A673 (cell line): ENCODE results near the gene CLEC17A. TPM values are rescaled to one million over a fixed set of nuclear protein-coding genes. Genes with fewer than 3 reads are reported as not detected.

Experiments used
- BruUV-seq: library from RNA; stranded (reverse); fragments of 400-500 nt; replicated peaks from 2 replicates; lab custom pipeline; 2021; lab: Mats Ljungman, UMichigan
- CTCF ChIA-PET: fragments of 300-600 bp; sonication (Branson Sonifier 250); formaldehyde crosslinking; loops from one replicate; lab custom pipeline; 2022; ENCODE audit warnings: antibody characterized with exemption; lab: Charles Lee
- POLR2A ChIA-PET: fragments of 300-600 bp; sonication (Branson Sonifier 250); formaldehyde crosslinking; loops from one replicate; lab custom pipeline; 2022; ENCODE audit warnings: antibody characterized with exemption; ENCODE audit not compliant: low non-redundant PET; lab: Charles Lee
- DNase-seq: peaks from one replicate; pipeline ENCODE4 v3.0.0-alpha.2; 2015; ENCODE audit warnings: low spot score
- H3K27ac ChIP-seq: fragments of 200-600 bp; sonication (generic); 2 replicates; pipeline ENCODE4 v1.5.1; 2016; ENCODE audit warnings: mixed run types, low read depth, mild to moderate bottlenecking, mixed read lengths, antibody characterized with exemption, low read length; ENCODE audit not compliant: poor library complexity, severe bottlenecking
- H3K27me3 ChIP-seq: fragments of 200-600 bp; sonication (generic); replicated peaks from 2 replicates; pipeline ENCODE4 v1.6.1; 2017; ENCODE audit warnings: mixed run types, low read depth, mild to moderate bottlenecking, mixed read lengths, antibody characterized with exemption, low read length; ENCODE audit not compliant: insufficient read depth, poor library complexity
- H3K36me3 ChIP-seq: fragments of 200-600 bp; sonication (generic); 2 replicates; pipeline ENCODE4 v1.6.1; 2016; ENCODE audit warnings: mixed run types, mild to moderate bottlenecking, mixed read lengths, antibody characterized with exemption, low read length; ENCODE audit not compliant: insufficient read depth, poor library complexity, severe bottlenecking
- H3K4me1 ChIP-seq: fragments of 200-600 bp; sonication (generic); 2 replicates; pipeline ENCODE4 v1.6.1; 2017; ENCODE audit warnings: mixed run types, mild to moderate bottlenecking, mixed read lengths, antibody characterized with exemption, low read length; ENCODE audit not compliant: insufficient read depth, poor library complexity, severe bottlenecking
- H3K4me3 ChIP-seq: fragments of 200-600 bp; sonication (generic); 2 replicates; pipeline ENCODE4 v1.5.1; 2016; ENCODE audit warnings: low read depth, mixed run types, mild to moderate bottlenecking, mixed read lengths, low read length; ENCODE audit not compliant: poor library complexity, severe bottlenecking
- H3K9me3 ChIP-seq: fragments of 200-600 bp; sonication (generic); 2 replicates; pipeline ENCODE4 v1.6.1; 2016; ENCODE audit warnings: mixed run types, low read depth, mild to moderate bottlenecking, mixed read lengths, antibody characterized with exemption, low read length; ENCODE audit not compliant: poor library complexity, severe bottlenecking
- EZH2 ChIP-seq: fragments of 200-600 bp; sonication (generic); IDR thresholded peaks from 2 replicates; pipeline ENCODE4 v1.6.1; 2017; ENCODE audit warnings: borderline replicate concordance, low read depth, mild to moderate bottlenecking, mixed read lengths, antibody characterized with exemption, low read length; ENCODE audit not compliant: poor library complexity, severe bottlenecking
- intact Hi-C: fragments of 100-400 bp; cut with micrococcal nuclease; formaldehyde crosslinking; loops from one replicate; pipeline ENCODE4 v1.10.0; 2022; ENCODE audit not compliant: unreplicated experiment
- total RNA-seq: library from RNA; stranded (reverse); gene quantifications from 2 replicates; pipeline ENCODE4 v1.2.3, GENCODE V29; 2021
- TF ChIP-seq, protein P1 (sequence below): fragments of 300-800, 200-600 bp; sonication (generic); conservative IDR thresholded peaks from 2 replicates; pipeline ENCODE4 v1.5.1; 2017; ENCODE audit warnings: low read depth, mild to moderate bottlenecking, antibody characterized with exemption, low read length, moderate library complexity, mixed read lengths

The CLEC17A gene
- total RNA-seq, 1 experiment from 2014 or later: not detected

DNA sequence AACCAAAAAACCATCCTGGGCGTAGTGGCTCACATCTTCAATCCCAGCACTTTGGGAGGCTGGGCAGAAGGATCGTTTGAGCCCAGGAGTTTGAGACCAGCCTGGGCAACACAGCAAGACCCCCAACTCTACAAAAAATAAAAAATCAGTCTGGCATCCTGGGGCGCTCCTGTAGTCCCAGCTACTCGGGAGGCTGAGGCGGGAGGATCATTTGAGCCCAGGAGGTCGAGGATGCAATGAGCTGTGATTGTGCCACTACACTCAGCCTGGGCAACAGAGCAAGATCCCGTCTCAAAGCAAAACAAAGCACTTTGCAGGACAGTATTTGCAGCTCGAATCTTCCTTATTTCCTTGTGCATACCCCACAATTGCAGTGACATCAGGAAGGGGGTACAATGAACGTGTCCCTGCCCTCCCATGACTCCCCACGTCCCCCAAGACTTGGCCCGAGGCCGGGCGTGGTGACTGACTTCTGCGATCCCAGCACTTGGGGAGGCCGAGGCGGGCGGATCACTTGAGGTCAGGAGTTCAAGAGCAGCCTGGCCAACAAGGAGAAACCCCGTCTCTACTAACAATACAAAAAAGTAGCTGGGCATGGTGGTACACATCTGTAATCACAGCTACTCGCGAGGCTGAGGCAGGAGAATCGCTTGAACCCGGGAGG is 11.9 kb upstream of the CLEC17A start:
- Histone ChIP-seq H3K36me3 (peaks cover 6% of the 10 kb centered on the region), H3K4me1 (peaks cover 13% of the 10 kb centered on the region), H3K27ac (peak overlapping the region; percentile 82), H3K27me3 (no peaks in the 10 kb centered on the region), H3K4me3 (peak overlapping the region; percentile 94), H3K9me3 (no peaks in the 10 kb centered on the region)
- DNase-seq: no peak
- TF ChIP-seq EZH2: no peak
- TF ChIP-seq, protein P1, sequence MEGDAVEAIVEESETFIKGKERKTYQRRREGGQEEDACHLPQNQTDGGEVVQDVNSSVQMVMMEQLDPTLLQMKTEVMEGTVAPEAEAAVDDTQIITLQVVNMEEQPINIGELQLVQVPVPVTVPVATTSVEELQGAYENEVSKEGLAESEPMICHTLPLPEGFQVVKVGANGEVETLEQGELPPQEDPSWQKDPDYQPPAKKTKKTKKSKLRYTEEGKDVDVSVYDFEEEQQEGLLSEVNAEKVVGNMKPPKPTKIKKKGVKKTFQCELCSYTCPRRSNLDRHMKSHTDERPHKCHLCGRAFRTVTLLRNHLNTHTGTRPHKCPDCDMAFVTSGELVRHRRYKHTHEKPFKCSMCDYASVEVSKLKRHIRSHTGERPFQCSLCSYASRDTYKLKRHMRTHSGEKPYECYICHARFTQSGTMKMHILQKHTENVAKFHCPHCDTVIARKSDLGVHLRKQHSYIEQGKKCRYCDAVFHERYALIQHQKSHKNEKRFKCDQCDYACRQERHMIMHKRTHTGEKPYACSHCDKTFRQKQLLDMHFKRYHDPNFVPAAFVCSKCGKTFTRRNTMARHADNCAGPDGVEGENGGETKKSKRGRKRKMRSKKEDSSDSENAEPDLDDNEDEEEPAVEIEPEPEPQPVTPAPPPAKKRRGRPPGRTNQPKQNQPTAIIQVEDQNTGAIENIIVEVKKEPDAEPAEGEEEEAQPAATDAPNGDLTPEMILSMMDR: no peak
- intact Hi-C loops: loop anchor here (5.0 to 10.0 kb wide), 2 partner anchors 214 to 316 kb away; partner anchors contain the start of gene OR7A17
- POLR2A ChIA-PET: interaction anchor here (0.6 to 0.7 kb wide), 2 partner anchors 167 to 288 kb away, joined by 3 to 4 read pairs; no protein-coding TSS in a partner anchor
- BruUV-seq: no TSS peak
- CTCF ChIA-PET: interaction anchor here (0.6 to 3.8 kb wide), 3 partner anchors 115 to 553 kb away, joined by 3 to 55 read pairs (median 10); no protein-coding TSS in a partner anchor

- Histone ChIP-seq H3K27me3 (no peaks in the 10 kb centered on the region), H3K4me3 (peak within 1 kb of the TSS; percentile 94), H3K27ac (peak within 1 kb of the TSS; percentile 82), H3K36me3 (peaks cover 3% of the 10 kb centered on the region), H3K4me1 (peaks cover 13% of the 10 kb centered on the region), H3K9me3 (no peaks in the 10 kb centered on the region)
- BruUV-seq: TSS peak; percentile 76
- TF ChIP-seq EZH2: no peak
- TF ChIP-seq, protein P1: peak; percentile 92
- CTCF ChIA-PET: interaction anchor here (1.5 to 3.8 kb wide), 2 partner anchors 15 to 114 kb away, joined by 5 to 55 read pairs; no protein-coding TSS in a partner anchor
- intact Hi-C loops: loop anchor here (5.0 to 10.0 kb wide), 2 partner anchors 213 to 315 kb away; partner anchors contain the start of gene OR7A17
- POLR2A ChIA-PET: interaction anchor here (0.5 to 0.7 kb wide), 2 partner anchors 44 to 166 kb away, joined by 4 to 12 read pairs; no protein-coding TSS in a partner anchor
- DNase-seq: peak; percentile 97
Observed at GRCh38 chr19:14571695-14572490, 11.0 kb upstream of the CLEC17A start, which contains the start of gene NDUFB7. NDUFB7 (minus strand) TSS chr19:14572066; CDS start chr19:14572000, 66 bp downstream.

GRCh38 chr19:14575428-14575980 is 7.4 kb upstream of the CLEC17A start:
- TF ChIP-seq, protein P1: no peak
- TF ChIP-seq EZH2: no peak
- ChIA-PET CTCF (no interaction called here), POLR2A (interaction anchor here (0.6 kb wide), 1 partner anchor 114 kb away, joined by 3 read pairs; the partner anchor contains the start of gene ZNF333)
- Histone ChIP-seq H3K27ac (no peak overlapping the region), H3K4me1 (peaks cover 11% of the 10 kb centered on the region), H3K36me3 (no peaks in the 10 kb centered on the region), H3K4me3 (no peak overlapping the region), H3K9me3 (no peaks in the 10 kb centered on the region), H3K27me3 (no peaks in the 10 kb centered on the region)
- no peak for DNase-seq
- intact Hi-C loops: loop anchor here (10.0 kb wide), 1 partner anchor 209 kb away; no protein-coding TSS in a partner anchor
- no TSS peak for BruUV-seq
